Left ventricle myocardium inferior (tissue), 1 donor: ENCODE measurements around the gene TXNDC11. TPM values are rescaled to one million over a fixed set of nuclear protein-coding genes. Genes with fewer than 3 reads are reported as not detected.

Experiments
- DNase-seq: peaks from one replicate; pipeline ENCODE4 v3.0.0-alpha.2; 2020
- H3K27ac ChIP-seq: fragments of 200-600 bp; replicated peaks from 2 replicates; pipeline ENCODE4 v1.8.0; 2021
- H3K27me3 ChIP-seq: fragments of 200-600 bp; 2 replicates; pipeline ENCODE4 v1.8.0; 2021; ENCODE audit warnings: low read depth
- H3K36me3 ChIP-seq: fragments of 200-600 bp; 2 replicates; pipeline ENCODE4 v1.8.0; 2021
- H3K4me1 ChIP-seq: fragments of 200-600 bp; 2 replicates; pipeline ENCODE4 v1.8.0; 2021
- H3K4me3 ChIP-seq: fragments of 200-600 bp; 2 replicates; pipeline ENCODE4 v1.8.0; 2021; ENCODE audit warnings: mild to moderate bottlenecking, moderate library complexity
- H3K9me3 ChIP-seq: fragments of 200-600 bp; replicated peaks from 2 replicates; pipeline ENCODE4 v1.8.0; 2021
- intact Hi-C: fragments of 100-400 bp; cut with micrococcal nuclease; formaldehyde crosslinking; loops from one replicate; pipeline ENCODE4 v1.11.0; 2022
- total RNA-seq: library from RNA; stranded (reverse); fragmentation: NEBNext Ultra II Directional; extraction: Animal tissue kit (Norgen Biotek cat#: 25700); gene quantifications from one replicate; pipeline ENCODE4 v1.2.1, GENCODE V29; 2021
- TF ChIP-seq, protein P1 (sequence below): fragments of 200-600 bp; IDR thresholded peaks from 2 replicates; pipeline ENCODE4 v1.8.0; 2021; ENCODE audit warnings: antibody characterized with exemption, mild to moderate bottlenecking, borderline replicate concordance
- donor health status: DM: no; HTN: yes; CAD: no; lungs with severe emphysema.

Gene TXNDC11
- total RNA-seq, 1 donor from 2014 or later = 23.9 TPM

DNA sequence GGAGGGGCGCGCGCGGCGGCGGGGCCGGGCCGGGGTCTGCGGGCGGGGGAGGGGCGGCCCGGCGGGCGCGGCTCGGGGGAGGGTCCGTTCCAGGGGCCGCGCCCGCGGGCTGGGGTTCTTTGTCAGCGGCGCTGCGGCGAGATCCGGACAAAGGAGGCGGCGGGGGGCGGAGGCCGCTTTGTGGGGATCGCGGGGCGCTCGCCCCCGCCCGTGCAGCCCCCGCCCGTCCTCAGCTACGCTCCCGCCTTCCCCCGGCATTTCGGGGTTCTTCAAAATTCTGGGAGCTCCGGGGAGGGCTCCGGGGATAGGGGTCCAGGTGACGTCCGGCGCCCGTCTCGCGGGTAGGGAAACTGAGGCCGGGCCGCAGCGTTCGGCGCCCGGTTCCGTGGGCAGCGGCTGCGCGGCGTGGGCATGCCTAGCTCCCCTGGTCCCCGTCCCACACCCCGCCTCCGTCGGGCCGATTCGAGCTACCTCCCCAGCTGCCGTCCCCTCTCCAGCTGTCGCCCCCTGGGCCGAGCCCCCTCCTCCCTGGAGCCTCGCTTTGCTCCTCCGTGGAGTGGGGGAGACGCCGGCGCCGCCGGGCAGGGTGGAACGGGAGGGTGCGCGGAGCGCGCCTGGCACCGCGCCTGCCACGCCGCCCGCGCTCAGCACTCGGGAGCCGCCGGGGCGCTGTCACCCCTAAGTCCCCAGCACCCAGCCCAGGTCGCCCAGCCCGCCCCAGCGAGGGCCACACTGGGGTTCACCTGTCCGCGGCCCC lies 73.9 kb downstream of the TXNDC11 start:
- Histone ChIP-seq H3K27ac (peak overlapping the region; percentile 85), H3K4me1 (peaks cover 71% of the 10 kb centered on the region), H3K9me3 (no peaks in the 10 kb centered on the region), H3K27me3 (no peaks in the 10 kb centered on the region), H3K4me3 (peak overlapping the region; percentile 98), H3K36me3 (no peaks in the 10 kb centered on the region)
- intact Hi-C loops = no loop called here
- DNase-seq = no peak
- TF ChIP-seq, protein P1, sequence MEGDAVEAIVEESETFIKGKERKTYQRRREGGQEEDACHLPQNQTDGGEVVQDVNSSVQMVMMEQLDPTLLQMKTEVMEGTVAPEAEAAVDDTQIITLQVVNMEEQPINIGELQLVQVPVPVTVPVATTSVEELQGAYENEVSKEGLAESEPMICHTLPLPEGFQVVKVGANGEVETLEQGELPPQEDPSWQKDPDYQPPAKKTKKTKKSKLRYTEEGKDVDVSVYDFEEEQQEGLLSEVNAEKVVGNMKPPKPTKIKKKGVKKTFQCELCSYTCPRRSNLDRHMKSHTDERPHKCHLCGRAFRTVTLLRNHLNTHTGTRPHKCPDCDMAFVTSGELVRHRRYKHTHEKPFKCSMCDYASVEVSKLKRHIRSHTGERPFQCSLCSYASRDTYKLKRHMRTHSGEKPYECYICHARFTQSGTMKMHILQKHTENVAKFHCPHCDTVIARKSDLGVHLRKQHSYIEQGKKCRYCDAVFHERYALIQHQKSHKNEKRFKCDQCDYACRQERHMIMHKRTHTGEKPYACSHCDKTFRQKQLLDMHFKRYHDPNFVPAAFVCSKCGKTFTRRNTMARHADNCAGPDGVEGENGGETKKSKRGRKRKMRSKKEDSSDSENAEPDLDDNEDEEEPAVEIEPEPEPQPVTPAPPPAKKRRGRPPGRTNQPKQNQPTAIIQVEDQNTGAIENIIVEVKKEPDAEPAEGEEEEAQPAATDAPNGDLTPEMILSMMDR = no peak

DNA sequence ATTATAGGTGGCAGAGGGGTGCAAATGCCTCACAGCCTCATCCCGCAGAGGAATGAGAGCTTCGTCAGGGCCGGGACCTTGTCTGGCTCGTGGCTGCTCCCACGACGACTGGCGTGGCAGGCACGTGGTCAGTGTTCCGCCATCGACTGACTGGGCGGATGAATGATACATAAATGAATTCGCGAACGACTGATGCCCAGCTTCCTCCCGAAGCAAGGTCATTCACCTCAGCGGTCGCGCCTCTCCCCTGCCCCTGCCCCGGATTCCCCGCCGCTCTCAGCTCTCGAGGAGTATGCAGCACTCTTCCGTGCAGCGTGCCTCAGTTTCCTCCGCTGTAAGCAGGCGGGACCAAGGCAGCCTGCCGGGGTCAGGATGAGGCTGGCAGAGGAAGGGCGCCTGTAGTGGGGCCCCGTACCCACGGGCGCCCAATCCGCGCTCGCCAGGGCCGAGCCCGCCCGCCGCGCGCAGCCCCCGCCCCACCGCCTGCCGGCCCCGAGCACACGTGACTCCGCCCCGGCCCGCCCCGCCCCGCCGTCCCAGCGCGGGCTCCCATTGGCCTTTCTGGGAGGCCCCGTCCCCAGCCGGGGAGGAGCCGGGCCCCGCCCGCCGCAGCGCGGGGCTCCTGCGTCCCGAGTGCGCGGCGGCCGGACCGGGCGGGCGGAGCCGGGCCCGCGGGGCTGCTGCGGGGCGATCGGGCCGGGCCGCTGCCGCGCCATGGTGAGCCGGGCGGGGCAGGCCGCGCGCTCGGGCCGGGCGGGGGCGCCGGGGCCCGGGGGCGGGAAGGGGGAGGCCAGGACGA lies 74.6 kb downstream of the TXNDC11 start, which contains the start of gene SNN:
Gene SNN, plus strand, starts transcription at position 632 of the 799 bp plus-strand sequence. CDS start 7,605 bp downstream, outside the sequence.
- TF ChIP-seq, protein P1 = no peak
- Histone ChIP-seq H3K27me3 (no peaks in the 10 kb centered on the region), H3K4me3 (peak within 1 kb of the TSS; percentile 98), H3K4me1 (peaks cover 63% of the 10 kb centered on the region), H3K27ac (peak within 1 kb of the TSS; percentile 85), H3K36me3 (no peaks in the 10 kb centered on the region), H3K9me3 (no peaks in the 10 kb centered on the region)
- intact Hi-C loops = no loop called here
- peak; percentile 91 for DNase-seq

DNA sequence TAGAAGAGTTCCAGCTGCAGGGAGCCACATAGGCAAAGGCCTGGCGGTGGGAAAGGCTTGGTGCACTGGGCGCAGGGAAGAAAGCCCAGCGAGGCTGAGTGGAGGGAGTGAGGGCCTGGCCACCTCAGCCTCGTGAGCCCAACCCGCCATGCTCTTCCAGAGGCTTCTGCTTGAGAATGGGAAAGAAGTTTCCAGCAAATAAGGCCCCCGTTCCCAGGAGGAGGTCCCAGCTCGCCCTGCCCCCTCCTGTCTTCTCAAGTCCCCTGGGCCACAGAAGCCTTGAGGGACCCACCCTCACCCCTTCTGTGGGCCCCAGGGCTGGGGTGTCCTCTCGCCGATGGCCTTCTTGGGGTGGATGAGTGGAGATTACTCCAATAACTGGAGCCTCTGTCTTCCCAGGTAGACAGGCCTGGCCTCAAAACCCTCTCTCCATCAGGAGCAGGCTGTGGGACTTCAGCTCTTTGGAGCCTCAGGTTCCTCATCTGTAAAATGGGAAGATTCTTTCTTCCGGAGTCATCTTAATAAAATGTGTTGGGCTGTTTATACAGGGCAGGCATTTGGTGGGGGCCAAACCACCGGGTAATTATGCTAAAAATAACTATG lies 75.3 kb downstream of the TXNDC11 start:
- intact Hi-C loops = no loop called here
- H3K9me3 ChIP-seq = no peaks in the 10 kb centered on the region
- peak overlapping the region; percentile 75 for H3K27ac ChIP-seq

DNA sequence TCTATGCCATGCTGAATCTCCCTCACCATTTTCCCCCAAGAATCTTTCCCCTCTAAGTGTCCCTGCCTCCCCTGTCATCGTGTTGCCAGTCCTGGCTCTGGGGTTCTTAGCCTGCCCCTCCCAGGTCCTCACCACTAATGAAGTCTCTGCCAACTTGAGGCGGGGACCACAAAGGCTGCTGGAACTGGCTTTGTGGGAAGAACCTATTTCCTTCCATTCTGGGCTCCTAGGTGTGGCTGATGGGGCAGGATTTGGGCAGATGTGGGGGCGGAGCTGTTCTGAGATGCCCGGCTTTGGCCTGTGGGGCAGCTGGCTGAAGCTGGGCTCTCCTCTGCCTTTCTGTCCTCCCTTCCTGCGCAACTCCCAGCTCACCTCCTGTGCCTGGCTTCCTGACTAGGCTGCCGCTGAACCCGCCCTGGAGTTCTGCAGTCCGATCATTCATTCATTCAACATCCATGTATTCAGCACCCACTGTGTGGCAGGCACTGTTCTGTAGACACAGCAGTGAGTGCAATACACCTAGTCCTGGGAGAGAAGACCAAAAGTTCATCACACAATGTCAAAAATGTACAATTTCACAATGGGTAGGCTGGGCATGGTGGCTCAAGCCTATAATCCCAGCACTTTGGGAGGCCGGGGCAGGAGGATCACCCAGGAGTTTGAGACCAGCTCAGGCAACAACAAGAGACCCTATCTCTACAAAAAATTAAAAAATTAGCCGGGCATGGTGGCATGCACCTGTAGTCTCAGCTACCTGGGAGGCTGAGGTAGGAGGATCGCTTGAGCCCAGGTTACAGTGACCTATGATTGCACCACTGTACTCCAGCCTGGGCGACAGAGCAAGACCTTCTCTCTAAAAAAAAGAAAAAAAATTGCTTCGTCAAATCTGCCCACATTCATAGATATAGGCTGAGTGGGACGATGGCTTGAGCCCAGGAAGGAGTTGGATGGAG lies 76.3 kb downstream of the TXNDC11 start:
- intact Hi-C loops = no loop called here
- H3K4me3 ChIP-seq = no peak overlapping the region
- DNase-seq = no peak
- H3K9me3 ChIP-seq = no peaks in the 10 kb centered on the region
- TF ChIP-seq, protein P1 = no peak
- H3K4me1 ChIP-seq = peaks cover 46% of the 10 kb centered on the region
- no peaks in the 10 kb centered on the region for H3K36me3 ChIP-seq
- no peaks in the 10 kb centered on the region for H3K27me3 ChIP-seq
- no peak overlapping the region for H3K27ac ChIP-seq

More for the DNA sequence above, 75.3 kb downstream of the TXNDC11 start:
- no peaks in the 10 kb centered on the region for H3K27me3 ChIP-seq
- H3K4me1 ChIP-seq = peaks cover 56% of the 10 kb centered on the region
- no peak for DNase-seq
- no peaks in the 10 kb centered on the region for H3K36me3 ChIP-seq
- TF ChIP-seq, protein P1 = no peak
- peak overlapping the region; percentile 73 for H3K4me3 ChIP-seq
